ENCODE results near the gene ARRB1. TPM values are rescaled to one million over a fixed set of nuclear protein-coding genes. Genes with fewer than 3 reads are reported as not detected.
A peak's percentile ranks its signal among the peaks of the same experiment; 100 is the strongest.

The ARRB1 gene
- total RNA-seq, 2 donors from 2014 or later = 27.1 to 30.6 TPM

DNA sequence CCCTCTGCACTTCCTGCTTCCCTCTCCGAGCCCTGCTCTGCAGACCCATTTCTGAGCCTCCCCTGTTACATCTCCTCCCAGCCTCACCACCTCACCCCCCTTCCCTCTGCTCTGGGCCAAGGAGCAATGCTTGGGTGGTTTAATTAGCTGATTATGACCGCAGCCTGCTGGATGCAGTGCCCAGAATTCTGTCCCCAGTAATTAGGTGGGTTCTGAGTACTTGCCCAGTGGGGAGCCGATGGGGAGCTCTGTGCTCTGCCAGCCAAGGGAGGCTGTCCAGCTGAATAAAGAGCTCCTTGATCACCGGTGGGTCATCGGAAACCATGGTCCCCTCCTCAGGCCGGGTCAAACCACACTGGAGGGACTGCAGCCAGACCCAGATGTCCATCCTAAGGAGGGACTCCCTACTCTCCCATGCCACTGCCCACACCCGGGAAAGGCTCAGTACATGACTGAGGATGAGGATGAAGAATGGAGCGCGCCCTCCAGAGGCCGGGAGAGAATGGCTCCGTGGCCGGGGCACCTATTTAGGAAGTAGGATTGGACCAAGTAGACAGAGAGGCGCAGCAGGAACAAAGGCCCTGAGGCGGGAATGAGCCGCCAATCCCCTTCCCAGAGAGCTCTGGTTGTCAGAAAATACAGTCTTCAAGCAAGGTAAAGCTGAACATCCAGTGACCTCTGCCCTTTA is 9.1 kb downstream of the ARRB1 start:
- Histone ChIP-seq H3K4me3 (no peak overlapping the region), H3K4me1 (ENCODE audit: control insufficient read depth in 1 of 2, low read depth in 2 of 2) (peaks cover 26 to 28% of the 10 kb centered on the region in 2 donors), H3K36me3 (no peaks in the 10 kb centered on the region), H3K27me3 (replicated peaks; ENCODE audit: insufficient read depth) (no peaks in the 10 kb centered on the region), H3K27ac (peak overlapping the region in 1 of 2 donors; percentile 7), H3K9me3 (no peaks in the 10 kb centered on the region)
- DNase-seq (ENCODE audit: low spot score) (no peak), ATAC-seq (ENCODE audit: insufficient number of reproducible peaks, low FRiP score, low read depth) (no peak)
- TF ChIP-seq, protein P1, sequence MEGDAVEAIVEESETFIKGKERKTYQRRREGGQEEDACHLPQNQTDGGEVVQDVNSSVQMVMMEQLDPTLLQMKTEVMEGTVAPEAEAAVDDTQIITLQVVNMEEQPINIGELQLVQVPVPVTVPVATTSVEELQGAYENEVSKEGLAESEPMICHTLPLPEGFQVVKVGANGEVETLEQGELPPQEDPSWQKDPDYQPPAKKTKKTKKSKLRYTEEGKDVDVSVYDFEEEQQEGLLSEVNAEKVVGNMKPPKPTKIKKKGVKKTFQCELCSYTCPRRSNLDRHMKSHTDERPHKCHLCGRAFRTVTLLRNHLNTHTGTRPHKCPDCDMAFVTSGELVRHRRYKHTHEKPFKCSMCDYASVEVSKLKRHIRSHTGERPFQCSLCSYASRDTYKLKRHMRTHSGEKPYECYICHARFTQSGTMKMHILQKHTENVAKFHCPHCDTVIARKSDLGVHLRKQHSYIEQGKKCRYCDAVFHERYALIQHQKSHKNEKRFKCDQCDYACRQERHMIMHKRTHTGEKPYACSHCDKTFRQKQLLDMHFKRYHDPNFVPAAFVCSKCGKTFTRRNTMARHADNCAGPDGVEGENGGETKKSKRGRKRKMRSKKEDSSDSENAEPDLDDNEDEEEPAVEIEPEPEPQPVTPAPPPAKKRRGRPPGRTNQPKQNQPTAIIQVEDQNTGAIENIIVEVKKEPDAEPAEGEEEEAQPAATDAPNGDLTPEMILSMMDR (IDR thresholded peaks at IDR 0.05) = no peak

DNA sequence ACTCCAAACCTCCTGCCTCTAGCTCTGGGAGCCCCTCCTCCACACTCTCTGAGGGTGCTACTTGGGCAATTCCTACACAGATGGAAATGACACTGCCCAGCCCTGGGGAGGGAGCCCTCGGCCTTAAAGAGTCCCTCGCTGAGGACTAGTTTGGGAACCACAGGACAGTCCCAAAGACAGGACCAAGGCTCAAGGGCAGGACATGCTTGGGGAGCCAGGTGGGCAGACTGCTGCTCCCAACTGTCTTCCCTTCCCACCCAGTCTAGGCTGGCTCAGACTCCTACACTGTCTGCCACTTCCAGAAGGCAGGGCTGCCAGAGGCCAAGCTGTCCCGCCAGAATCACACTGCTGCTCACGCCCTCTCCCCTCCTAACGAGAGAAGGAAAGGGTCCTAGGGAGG is 9.8 kb downstream of the ARRB1 start:
- H3K4me1 ChIP-seq (ENCODE audit: control insufficient read depth in 1 of 2, low read depth in 2 of 2) = peaks cover 20 to 26% of the 10 kb centered on the region in 2 donors
- H3K9me3 ChIP-seq = no peaks in the 10 kb centered on the region
- no peaks in the 10 kb centered on the region for H3K27me3 ChIP-seq (replicated peaks; ENCODE audit: insufficient read depth)
- no peak overlapping the region for H3K4me3 ChIP-seq
- H3K36me3 ChIP-seq = no peaks in the 10 kb centered on the region
- DNase-seq (ENCODE audit: low spot score) = no peak
- TF ChIP-seq, protein P1 (IDR thresholded peaks at IDR 0.05) = no peak
- peak overlapping the region in 1 of 2 donors; percentile 7 for H3K27ac ChIP-seq
- no peak for ATAC-seq (ENCODE audit: insufficient number of reproducible peaks, low FRiP score, low read depth)

DNA sequence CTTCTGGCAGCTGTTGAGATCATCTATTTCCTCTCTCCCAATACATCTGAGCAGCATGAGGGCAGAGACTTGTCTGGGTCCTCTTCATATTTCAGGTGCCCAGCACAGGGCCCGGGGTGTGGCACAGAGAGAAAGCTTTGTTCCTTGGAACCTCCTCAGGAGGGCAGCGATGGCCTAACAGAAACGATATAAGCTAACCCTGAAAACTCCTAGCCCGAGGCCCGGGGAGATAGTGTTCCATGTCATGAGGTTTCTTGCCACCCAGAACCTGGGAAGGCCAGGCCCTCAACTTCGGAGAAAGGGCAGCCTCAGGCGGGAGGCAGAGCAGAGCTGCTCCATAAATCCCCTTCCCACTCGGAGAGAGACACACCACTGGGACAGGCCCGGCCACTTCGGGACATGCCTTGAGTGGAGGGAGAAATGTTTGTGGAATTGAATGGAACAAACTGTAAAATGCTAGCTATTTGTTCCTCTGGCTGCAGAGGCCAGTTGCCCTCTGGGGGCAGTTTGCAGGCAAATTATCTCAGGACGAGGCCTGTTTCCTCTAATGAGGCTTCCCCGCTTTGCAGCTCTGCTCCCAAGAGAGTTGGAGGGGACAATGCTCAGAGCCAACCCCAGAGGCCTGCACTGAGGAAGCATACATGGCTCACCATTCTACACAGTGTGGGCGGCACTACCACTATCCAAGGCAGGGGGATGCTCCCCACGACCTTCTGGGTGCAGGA is 11.6 kb downstream of the ARRB1 start:
- DNase-seq (ENCODE audit: low spot score) (no peak), ATAC-seq (ENCODE audit: insufficient number of reproducible peaks, low FRiP score, low read depth) (no peak)
- no peaks in the 10 kb centered on the region for H3K27me3 ChIP-seq (replicated peaks; ENCODE audit: insufficient read depth)
- no peak overlapping the region for H3K4me3 ChIP-seq
- H3K36me3 ChIP-seq = no peaks in the 10 kb centered on the region
- no peaks in the 10 kb centered on the region for H3K9me3 ChIP-seq
- H3K4me1 ChIP-seq (ENCODE audit: control insufficient read depth in 1 of 2, low read depth in 2 of 2) = peaks cover 20 to 22% of the 10 kb centered on the region in 2 donors
- peak overlapping the region in 1 of 2 donors; percentile 41 for H3K27ac ChIP-seq
- TF ChIP-seq, protein P1 (IDR thresholded peaks at IDR 0.05) = no peak

DNA sequence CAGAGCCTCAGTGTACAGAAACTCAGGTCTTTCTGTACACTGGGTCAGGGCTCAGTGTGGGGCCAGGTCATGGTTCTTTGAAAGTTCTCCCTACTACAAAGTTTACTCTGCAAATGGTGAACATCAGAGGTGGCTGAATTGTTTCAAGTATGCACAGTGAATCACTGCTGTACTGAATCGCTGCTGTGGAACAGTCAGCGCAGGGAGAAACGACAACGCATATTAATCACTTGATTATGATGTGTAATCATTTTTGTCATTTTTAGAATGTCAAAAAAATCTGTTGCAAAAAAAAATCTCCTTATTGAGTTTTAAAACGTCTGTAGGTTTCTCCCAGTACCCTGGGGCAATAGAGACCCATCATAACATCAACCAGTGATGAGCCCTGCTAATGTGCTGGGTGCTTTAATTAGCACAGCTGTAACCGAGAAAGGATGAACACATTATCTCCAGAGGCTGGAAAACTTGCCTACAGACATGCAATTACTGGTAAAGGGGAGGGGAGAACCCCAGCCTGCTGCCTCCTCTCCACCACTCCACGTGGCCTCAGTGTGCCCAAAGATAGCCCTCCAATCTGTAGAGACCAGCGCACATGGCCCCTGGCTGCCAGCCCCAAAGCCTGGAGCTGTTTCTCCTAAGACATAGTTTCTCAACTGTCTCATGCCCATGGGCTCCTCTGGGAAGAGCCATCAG is 12.8 kb downstream of the ARRB1 start:
- no peaks in the 10 kb centered on the region for H3K36me3 ChIP-seq
- no peaks in the 10 kb centered on the region for H3K9me3 ChIP-seq
- TF ChIP-seq, protein P1 (IDR thresholded peaks at IDR 0.05) = no peak
- H3K27ac ChIP-seq = peak overlapping the region in 1 of 2 donors; percentile 41
- ATAC-seq (ENCODE audit: insufficient number of reproducible peaks, low FRiP score, low read depth) (no peak), DNase-seq (ENCODE audit: low spot score) (no peak)
- H3K4me1 ChIP-seq (ENCODE audit: control insufficient read depth in 1 of 2, low read depth in 2 of 2) = peaks cover 20 to 22% of the 10 kb centered on the region in 2 donors
- no peak overlapping the region for H3K4me3 ChIP-seq
- no peaks in the 10 kb centered on the region for H3K27me3 ChIP-seq (replicated peaks; ENCODE audit: insufficient read depth)

DNA sequence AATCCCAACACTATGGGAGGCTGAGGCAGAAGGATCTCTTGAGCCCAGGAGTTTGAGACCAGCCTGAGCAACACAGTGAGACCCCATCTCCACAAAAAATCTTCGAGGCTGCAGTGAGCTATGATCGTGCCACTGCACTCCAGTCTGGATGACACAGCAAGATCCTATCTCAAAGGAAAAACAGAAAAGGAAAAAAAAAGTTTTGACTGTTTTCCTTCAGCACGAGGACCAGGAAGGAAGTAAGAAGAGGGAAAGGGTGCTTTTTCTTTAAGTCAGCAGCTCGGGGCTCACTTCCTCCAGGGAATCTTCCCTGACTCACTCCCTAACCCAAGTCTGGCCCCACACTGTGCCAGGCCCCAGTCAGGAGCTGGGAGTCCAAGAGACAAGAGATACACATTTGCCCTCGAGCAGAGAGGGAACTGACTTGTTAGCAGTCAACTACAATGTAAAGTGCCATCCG is 14.2 kb downstream of the ARRB1 start:
- ATAC-seq (ENCODE audit: insufficient number of reproducible peaks, low FRiP score, low read depth) (no peak), DNase-seq (ENCODE audit: low spot score) (no peak)
- Histone ChIP-seq H3K27me3 (replicated peaks; ENCODE audit: insufficient read depth) (no peaks in the 10 kb centered on the region), H3K36me3 (no peaks in the 10 kb centered on the region), H3K4me1 (ENCODE audit: control insufficient read depth in 1 of 2, low read depth in 2 of 2) (peaks cover 20 to 22% of the 10 kb centered on the region in 2 donors), H3K9me3 (no peaks in the 10 kb centered on the region), H3K27ac (no peak overlapping the region), H3K4me3 (no peak overlapping the region)
- TF ChIP-seq, protein P1 (IDR thresholded peaks at IDR 0.05) = no peak
